Mucosa of descending colon (tissue), 3 donors: ENCODE measurements around the gene PIK3CA. TPM values are rescaled to one million over a fixed set of nuclear protein-coding genes. Genes with fewer than 3 reads are reported as not detected.

ENCODE experiments used
- ATAC-seq: fragments of 200-7000 bp; cut with Tn5 transposase; one replicate; pipeline ENCODE4 v1.9.1; 2020; ENCODE audit warnings: mild to moderate bottlenecking, moderate library complexity
- DNase-seq, 3 donors: peaks; one replicate each; pipeline ENCODE4 v3.0.0-alpha.2; 2020
- H3K36me3 ChIP-seq: fragments of 200-600 bp; one replicate; pipeline ENCODE4 v1.8.0; 2021; ENCODE audit warnings: low read depth, mild to moderate bottlenecking
- H3K4me1 ChIP-seq: fragments of 200-600 bp; one replicate; pipeline ENCODE4 v1.8.0; 2021; ENCODE audit warnings: low read depth, mild to moderate bottlenecking
- H3K4me3 ChIP-seq: fragments of 200-600 bp; one replicate; pipeline ENCODE4 v1.8.0; 2021; ENCODE audit warnings: mild to moderate bottlenecking
- H3K9me3 ChIP-seq: fragments of 200-600 bp; one replicate; pipeline ENCODE4 v1.8.0; 2021; ENCODE audit warnings: mild to moderate bottlenecking
- CTCF ChIP-seq: fragments of 200-600 bp; IDR thresholded peaks from one replicate; pipeline ENCODE4 v1.8.0; 2022; ENCODE audit warnings: antibody characterized with exemption, mild to moderate bottlenecking
- intact Hi-C, 2 donors: fragments of 100-400 bp; cut with DNase I in 1 of 2; cut with micrococcal nuclease in 1 of 2; formaldehyde crosslinking; loops; one replicate each; pipeline versions ENCODE4 v1.11.0 to v1.11.1; 2022; cut with DNase I, micrococcal nuclease
- total RNA-seq, 3 donors: library from RNA; stranded (reverse); fragmentation: NEBNext Ultra II Directional in 2 of 3; extraction: Animal tissue kit (Norgen Biotek cat#: 25700) in 2 of 3; gene quantifications; one replicate each; pipeline versions ENCODE4 v1.2.1 to v1.2.4, GENCODE V29; 2021 to 2023
- donor health status: DM: no; HTN: no; CAD: no; lungs with moderate emphysema.
- donor health status: DM: no; HTN: no; CAD: no.
- donor health status: DM: no; HTN: yes; CAD: no.

Gene PIK3CA
- total RNA-seq, 3 donors from 2014 or later: 16.5 to 30.6 (median 19.5) TPM

GRCh38 chr3:179179979-179180759 is 32.0 kb downstream of the PIK3CA start:
- Histone ChIP-seq H3K36me3 (no peaks in the 10 kb centered on the region), H3K4me3 (no peak overlapping the region), H3K4me1 (peaks cover 3% of the 10 kb centered on the region), H3K9me3 (no peaks in the 10 kb centered on the region)
- no peak for TF ChIP-seq CTCF
- DNase-seq (no peak), ATAC-seq (no peak)
- intact Hi-C loops: no loop called here

- no peak for TF ChIP-seq CTCF
- intact Hi-C loops: no loop called here
- H3K4me1 ChIP-seq: peaks cover 3% of the 10 kb centered on the region
- no peaks in the 10 kb centered on the region for H3K36me3 ChIP-seq
- no peaks in the 10 kb centered on the region for H3K9me3 ChIP-seq
- H3K4me3 ChIP-seq: no peak overlapping the region
- DNase-seq (no peak), ATAC-seq (peak; percentile 37)
Observed at GRCh38 chr3:179181021-179181472, 32.9 kb downstream of the PIK3CA start.

- no peak for ATAC-seq
- Histone ChIP-seq H3K4me1 (peaks cover 3% of the 10 kb centered on the region), H3K36me3 (no peaks in the 10 kb centered on the region), H3K9me3 (no peaks in the 10 kb centered on the region), H3K4me3 (no peak overlapping the region)
- TF ChIP-seq CTCF: no peak
- intact Hi-C loops: no loop called here
- no peak for DNase-seq
Observed at GRCh38 chr3:179181993-179182551, 33.9 kb downstream of the PIK3CA start.

GRCh38 chr3:179182902-179183301 is 34.7 kb downstream of the PIK3CA start:
- DNase-seq: no peak
- Histone ChIP-seq H3K36me3 (no peaks in the 10 kb centered on the region), H3K4me3 (no peak overlapping the region), H3K9me3 (no peaks in the 10 kb centered on the region), H3K4me1 (peaks cover 3% of the 10 kb centered on the region)
- intact Hi-C loops: no loop called here
- TF ChIP-seq CTCF: no peak
- no peak for ATAC-seq

- no peak for ATAC-seq
- H3K9me3 ChIP-seq: no peaks in the 10 kb centered on the region
- DNase-seq: no peak
- H3K36me3 ChIP-seq: no peaks in the 10 kb centered on the region
- H3K4me1 ChIP-seq: peaks cover 6% of the 10 kb centered on the region
- TF ChIP-seq CTCF: no peak
- intact Hi-C loops: no loop called here
- no peak overlapping the region for H3K4me3 ChIP-seq
Observed at GRCh38 chr3:179184826-179185225, 36.7 kb downstream of the PIK3CA start.
